ENCODE measurements around the gene TMEM163.

The TMEM163 gene

GRCh38 chr2:134490559-134490958, 228.2 kb downstream of the TMEM163 start:
- TF ChIP-seq GATA2 (IDR thresholded peaks at IDR 0.05; ENCODE audit: low read depth, low read length) (no peak), GATA3 (IDR thresholded peaks at IDR 0.05; ENCODE audit: low read depth, low read length) (no peak)

GRCh38 chr2:134489732-134490384, 228.9 kb downstream of the TMEM163 start:
- TF ChIP-seq GATA3 (IDR thresholded peaks at IDR 0.05; ENCODE audit: low read depth, low read length) (no peak), GATA2 (IDR thresholded peaks at IDR 0.05; ENCODE audit: low read depth, low read length) (no peak)

DNA sequence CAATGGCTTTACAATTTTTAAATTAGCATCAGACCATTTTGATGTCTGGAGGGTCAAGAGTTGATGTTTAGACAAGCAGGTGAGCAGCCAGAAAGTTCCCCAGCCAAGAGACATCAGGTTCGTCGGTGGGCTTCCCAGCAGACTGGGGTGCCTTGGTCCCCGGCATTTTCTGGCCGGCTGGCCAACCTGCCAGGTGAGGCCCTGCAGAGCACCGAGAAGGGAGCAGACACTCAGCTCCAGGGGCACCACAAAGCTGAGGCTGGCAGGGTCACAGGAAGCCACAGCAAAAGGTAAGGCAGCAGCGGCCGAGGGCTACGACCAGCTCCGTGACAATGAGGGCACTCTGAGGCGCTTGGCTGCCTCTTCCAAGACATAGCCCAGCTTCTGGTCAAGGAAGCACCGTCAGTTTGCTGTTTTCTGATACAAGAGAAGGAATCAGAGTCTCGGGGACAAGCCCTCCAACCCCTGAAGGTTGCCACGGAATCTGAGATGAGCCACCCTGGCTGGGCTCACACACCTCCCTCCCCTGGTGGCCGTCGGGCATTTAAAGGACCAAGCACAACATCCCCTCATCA, 235.9 kb downstream of the TMEM163 start:
- TF ChIP-seq GATA3 (IDR thresholded peaks at IDR 0.05; ENCODE audit: low read depth, low read length) = no peak
- TF ChIP-seq GATA2 (IDR thresholded peaks at IDR 0.05; ENCODE audit: low read depth, low read length) = no peak

DNA sequence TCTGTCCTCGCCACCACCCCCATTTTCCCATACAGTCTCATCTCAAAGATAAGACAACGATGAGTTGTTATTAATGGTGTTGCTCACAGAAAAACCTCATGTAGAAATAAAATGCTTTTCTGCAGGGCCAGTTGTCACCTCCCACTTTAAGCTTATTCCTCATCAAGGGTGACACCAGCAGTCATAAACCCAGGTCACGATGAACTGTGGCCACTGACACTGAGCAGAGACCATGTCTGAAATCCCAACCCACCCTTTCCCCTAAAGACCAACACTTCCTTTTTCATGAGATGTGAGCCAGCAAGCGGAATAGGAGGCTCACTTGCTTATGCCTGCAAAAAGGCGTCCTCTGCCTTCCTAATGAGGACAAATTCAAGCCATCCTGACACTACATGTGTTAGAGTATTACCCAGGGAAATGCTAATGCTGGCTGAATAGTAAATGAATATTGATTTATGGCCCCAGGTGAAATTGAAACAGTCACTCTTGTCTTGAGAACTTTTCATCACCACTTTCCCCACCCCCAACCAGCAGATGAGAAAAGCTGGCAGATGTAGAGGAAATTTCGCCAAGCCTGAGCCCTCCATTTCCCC, 236.6 kb downstream of the TMEM163 start:
- TF ChIP-seq GATA2 (IDR thresholded peaks at IDR 0.05; ENCODE audit: low read depth, low read length) (no peak), GATA3 (IDR thresholded peaks at IDR 0.05; ENCODE audit: low read depth, low read length) (no peak)

GRCh38 chr2:134479696-134480330, 239.0 kb downstream of the TMEM163 start:
- TF ChIP-seq GATA2 (IDR thresholded peaks at IDR 0.05; ENCODE audit: low read depth, low read length) (no peak), GATA3 (IDR thresholded peaks at IDR 0.05; ENCODE audit: low read depth, low read length) (no peak)

DNA sequence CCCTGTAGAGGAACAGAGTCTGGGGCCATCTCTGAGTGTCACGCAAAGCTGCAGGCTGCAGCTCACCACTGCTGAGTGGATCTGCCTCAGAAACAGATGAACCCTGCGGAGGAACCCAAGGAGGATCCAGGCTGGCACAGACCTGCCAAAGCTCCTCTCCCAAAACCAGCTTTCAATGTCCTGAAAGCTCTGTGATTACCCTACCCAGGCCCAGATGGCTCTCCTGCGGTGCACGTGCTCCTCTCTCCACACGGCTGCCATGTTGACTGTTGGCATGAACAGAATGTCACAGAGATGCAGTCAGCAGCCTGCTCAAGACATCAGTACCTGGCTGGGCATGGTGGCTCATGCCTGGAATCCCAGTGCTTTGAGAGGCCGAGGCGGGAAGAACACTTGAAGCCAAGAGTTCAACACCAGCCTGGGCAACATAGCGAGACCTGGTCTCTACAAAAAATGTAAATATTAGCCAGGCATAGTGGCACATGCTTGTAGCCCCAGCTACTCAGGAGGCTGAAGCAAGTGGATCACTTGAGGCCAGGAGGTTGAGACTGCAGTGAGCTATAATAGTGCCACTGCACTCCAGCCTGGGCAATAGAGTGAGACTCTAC, 248.1 kb downstream of the TMEM163 start:
- no peak for TF ChIP-seq GATA3 (IDR thresholded peaks at IDR 0.05; ENCODE audit: low read depth, low read length)
- TF ChIP-seq GATA2 (IDR thresholded peaks at IDR 0.05; ENCODE audit: low read depth, low read length) = no peak

GRCh38 chr2:134469516-134470115, 249.2 kb downstream of the TMEM163 start:
- TF ChIP-seq GATA3 (IDR thresholded peaks at IDR 0.05; ENCODE audit: low read depth, low read length) (no peak), GATA2 (IDR thresholded peaks at IDR 0.05; ENCODE audit: low read depth, low read length) (no peak)

DNA sequence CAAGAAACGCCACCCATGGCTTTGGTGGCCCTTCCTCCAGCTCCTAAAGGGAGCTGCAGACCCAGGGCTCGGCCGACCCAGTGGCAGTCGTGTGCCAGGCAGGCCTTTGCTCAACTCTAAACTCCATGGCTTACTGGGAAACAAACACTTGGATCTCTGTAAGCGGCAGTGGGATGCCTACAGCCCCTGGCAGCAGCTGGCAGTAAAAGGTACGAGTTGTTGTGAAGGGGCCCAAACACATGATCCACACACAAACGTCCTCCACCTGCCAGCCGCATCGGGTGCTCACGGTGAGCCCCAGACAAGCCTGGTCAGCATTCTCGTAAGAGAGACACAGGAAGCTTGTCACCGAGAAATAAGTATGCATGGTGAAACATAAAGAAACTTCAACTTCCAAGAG, 250.0 kb downstream of the TMEM163 start:
- TF ChIP-seq GATA3 (IDR thresholded peaks at IDR 0.05; ENCODE audit: low read depth, low read length) (no peak), GATA2 (IDR thresholded peaks at IDR 0.05; ENCODE audit: low read depth, low read length) (no peak)

DNA sequence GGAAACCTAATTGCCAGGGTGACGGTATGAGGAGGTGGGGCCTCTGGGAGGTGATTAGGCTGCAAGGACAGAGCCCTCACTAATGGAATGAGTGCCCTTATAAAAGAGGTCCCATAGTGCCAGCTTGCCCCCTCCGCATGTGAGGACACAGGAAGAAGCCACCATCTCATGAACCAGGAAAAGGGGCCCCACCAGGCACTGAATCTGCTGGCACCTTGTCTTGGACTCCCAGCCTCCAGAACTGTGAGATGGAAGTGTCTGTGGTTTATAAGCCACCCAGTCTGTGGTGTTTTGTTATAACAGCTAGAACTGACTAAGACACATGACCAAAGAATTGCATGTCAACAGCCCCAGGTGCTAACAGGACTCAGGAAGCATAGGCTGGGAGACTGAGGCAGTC, 250.6 kb downstream of the TMEM163 start:
- no peak for TF ChIP-seq GATA2 (IDR thresholded peaks at IDR 0.05; ENCODE audit: low read depth, low read length)

DNA sequence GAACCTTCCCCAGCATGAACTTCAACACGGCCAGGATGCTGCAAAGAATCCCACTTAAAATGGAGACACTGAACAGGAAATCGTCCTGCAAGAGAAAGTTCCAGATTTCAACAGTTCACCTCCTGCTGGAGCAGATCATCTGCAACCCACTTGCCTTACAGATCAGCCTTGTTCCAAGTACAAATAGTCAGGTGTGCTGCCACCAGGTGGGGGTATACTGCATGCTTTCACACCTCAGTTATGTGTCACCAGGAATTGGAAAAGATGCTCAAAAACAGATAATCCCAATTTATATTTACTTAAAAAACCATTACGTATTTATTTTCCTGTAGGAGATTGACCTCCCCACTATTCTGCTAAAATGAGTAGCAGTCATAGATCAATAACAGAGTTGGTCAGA, 252.7 kb downstream of the TMEM163 start:
- no peak for TF ChIP-seq GATA2 (IDR thresholded peaks at IDR 0.05; ENCODE audit: low read depth, low read length)
- no peak for TF ChIP-seq GATA3 (IDR thresholded peaks at IDR 0.05; ENCODE audit: low read depth, low read length)

DNA sequence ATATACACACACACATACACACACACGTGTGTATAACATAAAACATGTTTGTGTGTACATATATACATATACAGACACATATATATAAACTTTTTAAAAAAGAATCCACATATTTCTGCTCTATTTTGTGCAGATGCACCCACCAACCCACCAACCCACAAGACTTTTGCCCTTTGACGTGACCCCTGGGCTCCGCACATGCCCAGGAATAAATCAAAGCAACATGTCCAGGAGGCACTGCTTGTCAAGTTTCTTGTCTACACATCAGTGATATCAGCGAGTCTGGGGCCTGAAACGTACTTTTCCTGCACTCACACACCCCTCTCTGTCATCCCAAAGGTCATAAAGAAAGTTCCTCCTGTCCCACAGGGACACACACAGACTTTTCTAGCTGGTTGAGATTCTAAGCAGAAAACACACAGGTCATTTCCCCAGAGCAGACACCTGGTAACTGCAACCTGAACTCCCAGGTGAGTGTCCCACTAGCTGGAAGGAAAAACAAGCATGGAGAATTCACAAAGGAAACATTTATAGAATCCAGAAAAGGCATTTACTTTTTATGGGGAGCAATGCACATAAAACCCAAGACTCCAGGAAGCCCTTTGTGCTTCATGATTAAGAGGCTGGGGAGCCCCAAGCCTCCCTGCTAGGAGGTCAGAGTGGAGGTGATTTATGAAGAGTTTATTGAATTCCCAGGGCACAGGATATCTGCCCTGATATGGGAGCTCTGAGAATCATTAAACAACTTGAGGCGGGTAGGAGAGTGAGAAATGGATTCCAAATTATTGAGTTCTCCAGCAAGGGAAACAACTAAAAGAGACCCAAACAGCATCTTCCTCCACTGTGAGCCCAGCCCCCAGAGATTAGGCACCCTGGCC, 253.3 kb downstream of the TMEM163 start:
- TF ChIP-seq GATA2 (IDR thresholded peaks at IDR 0.05; ENCODE audit: low read depth, low read length) (no peak), GATA3 (IDR thresholded peaks at IDR 0.05; ENCODE audit: low read depth, low read length) (no peak)

DNA sequence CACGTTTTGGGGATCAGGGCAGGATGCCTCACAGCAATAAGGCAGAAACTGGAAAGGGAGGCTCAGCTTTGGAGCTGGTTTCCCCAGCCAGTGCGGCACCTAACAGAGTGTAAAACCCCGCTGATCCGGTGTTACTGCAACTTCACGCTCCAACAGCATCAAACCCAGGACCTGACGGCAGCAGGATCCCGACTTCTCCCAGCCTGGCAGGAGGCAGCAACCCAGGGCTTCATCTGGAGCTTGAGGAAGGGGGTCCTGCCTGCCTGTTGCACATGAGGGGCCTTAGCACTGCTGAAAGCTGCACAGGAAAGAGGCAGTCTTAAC, 255.1 kb downstream of the TMEM163 start:
- TF ChIP-seq GATA3 (IDR thresholded peaks at IDR 0.05; ENCODE audit: low read depth, low read length) (no peak), GATA2 (IDR thresholded peaks at IDR 0.05; ENCODE audit: low read depth, low read length) (no peak)
